Pons (tissue), 1 donor: ENCODE data around the gene GPR39.

Experiments
- DNase-seq: peaks from one replicate; pipeline ENCODE4 v3.0.0-alpha.2; 2016; ENCODE audit warnings: low spot score

The GPR39 gene

DNA sequence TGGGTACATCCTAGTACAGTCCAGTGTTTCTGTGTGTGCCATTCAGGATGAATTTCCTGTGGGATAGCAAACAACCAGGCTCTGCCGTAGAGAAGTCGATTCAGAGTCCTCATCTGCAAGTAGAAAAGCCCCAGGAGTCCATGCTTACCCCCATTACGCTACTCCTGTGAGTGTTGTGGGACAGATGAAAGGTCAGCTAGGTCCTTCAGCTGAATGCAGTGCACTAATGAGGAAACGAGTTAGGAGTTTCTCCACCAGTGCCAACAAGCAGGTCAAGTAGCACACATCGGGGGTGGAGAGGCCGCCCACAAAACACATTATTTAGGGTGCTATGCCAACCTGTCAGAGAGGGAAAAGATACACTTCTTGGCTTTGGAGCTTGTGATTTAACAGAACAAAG lies 2.5 kb upstream of the GPR39 start:
- no peak for DNase-seq

GRCh38 chr2:132415256-132415914 lies 1.2 kb upstream of the GPR39 start:
- DNase-seq: no peak

- DNase-seq: no peak
These were observed 486 bp upstream of the GPR39 start for GRCh38 chr2:132415915-132416722.

DNA sequence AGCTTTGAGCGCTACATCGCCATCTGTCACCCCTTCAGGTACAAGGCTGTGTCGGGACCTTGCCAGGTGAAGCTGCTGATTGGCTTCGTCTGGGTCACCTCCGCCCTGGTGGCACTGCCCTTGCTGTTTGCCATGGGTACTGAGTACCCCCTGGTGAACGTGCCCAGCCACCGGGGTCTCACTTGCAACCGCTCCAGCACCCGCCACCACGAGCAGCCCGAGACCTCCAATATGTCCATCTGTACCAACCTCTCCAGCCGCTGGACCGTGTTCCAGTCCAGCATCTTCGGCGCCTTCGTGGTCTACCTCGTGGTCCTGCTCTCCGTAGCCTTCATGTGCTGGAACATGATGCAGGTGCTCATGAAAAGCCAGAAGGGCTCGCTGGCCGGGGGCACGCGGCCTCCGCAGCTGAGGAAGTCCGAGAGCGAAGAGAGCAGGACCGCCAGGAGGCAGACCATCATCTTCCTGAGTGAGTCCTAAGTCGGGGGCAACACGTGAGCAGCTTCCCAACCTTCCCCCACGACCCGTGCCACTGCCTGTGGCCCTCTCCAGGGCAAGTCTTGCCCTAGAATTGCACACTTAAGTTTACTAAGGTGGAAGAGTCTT lies 928 bp downstream of the GPR39 start:
- DNase-seq: no peak

DNA sequence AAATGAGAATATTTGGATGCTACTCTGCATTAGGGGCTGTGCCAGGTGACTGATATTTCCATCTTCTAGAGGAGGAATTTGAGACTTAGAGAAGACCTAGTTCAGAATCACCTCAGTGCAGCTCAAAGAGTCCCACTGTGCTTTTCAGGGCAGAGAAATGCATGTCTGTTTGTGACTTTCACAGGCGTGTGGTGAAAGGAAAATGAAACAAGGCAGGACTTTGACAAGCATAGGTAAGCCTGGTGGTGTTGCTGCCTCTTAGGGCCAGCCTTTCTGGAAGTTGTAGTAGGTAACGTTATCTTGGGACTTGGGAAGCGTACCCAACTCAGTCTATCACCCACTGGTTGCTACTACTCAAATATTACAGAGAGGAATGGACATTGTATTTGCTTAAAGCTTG lies 2.6 kb downstream of the GPR39 start:
- DNase-seq: no peak

DNA sequence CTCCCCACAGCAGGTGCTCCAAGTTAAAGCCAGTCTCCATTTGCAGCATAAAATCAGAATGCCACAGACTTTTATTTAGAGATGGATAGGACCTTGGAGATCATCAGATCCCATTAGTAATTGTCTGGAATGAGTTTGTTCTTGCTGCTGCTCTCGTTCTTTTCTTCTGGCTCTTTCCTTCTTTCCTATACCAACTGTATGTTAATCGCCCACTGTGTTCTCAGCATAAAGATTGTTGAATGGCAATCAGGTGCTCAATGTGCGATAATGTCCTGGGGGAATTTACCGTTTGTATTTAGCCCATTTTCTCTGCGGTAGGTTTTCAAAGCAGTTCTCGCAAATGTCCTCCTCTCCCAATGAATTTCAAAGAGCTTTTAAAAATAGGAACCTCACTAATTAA lies 3.3 kb downstream of the GPR39 start:
- DNase-seq: no peak

DNA sequence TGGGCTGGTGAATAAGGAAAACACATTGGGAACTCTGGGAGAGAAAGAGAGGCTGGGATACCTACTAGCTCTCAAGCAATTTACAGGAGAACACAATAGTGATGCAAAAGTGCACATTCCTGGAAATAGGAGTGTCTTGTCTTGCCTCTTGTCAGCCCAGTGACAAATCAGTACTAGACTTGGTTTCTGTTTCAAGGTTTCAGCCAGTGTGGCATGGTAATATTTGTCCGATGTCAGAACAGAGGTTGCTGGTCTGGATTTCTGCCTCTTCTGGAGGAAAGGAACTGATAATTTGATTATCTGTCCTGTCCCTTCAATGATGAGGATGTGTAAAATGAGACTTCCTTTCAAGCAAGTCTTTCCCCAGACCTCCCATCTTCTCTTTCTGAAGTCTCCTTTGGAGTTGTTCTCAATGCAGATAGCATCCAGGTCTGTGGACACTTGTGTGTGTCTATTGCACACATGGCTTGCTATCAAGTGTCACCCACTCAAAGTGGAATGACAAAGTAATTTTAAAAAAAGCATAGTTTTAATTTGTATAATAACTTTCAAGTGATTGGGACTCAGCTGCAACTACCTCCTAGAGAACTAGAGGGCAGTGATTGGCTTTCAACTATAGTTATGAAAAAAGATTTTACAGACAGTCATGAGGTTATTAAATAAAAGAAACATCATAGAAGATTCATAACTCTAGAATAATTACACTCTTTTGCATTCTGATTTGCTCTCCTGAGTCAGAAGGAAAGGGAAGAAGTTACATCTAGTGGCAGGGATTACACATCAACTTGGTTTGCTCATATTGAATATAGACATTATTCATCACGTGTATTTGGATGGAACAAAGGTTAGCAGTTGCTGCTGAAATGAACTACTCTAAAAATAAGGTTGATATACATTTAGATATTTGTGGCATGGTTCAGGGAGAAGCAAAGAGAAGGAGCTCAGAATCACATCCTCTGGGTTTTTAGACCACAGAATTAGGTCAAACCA lies 4.5 kb downstream of the GPR39 start:
- no peak for DNase-seq

GRCh38 chr2:132422736-132423135 lies 6.1 kb downstream of the GPR39 start:
- DNase-seq: no peak

- no peak for DNase-seq
These were observed 8.0 kb downstream of the GPR39 start for GRCh38 chr2:132424526-132425121.

GRCh38 chr2:132426033-132426432 lies 9.4 kb downstream of the GPR39 start:
- no peak for DNase-seq

GRCh38 chr2:132426656-132427055 lies 10.1 kb downstream of the GPR39 start:
- DNase-seq: no peak

- no peak for DNase-seq
These were observed 12.7 kb downstream of the GPR39 start for GRCh38 chr2:132429351-132429750.

DNA sequence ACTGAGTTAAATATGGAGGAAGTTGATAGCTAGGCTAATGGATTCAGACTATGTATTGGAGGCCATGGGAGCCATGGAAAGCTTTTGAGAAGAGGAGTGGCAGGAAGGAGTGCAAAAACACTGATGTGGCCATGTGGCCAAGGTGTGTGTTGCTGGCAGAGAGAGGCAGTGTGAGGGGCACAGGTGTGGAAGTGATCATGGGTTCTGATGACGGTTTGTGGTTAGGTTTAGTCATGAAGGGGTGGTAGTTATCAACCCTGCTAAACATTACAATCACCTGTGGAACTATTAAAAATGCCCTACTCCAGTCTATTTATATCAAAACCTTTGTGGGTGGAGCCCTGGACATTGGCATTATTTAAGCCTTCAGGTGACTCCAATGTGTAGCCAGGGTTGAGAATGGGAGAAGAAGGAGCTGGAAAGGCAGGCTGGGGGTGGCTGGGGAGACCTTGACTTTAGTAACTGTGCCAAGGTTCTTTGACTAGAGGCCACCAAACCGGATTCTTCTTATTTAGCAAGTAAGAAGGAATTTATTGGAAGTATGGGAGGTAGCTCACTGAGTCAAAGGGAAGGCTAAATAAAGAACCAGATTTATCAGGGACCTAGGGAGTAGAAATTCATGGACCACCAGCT lies 13.5 kb downstream of the GPR39 start:
- DNase-seq: no peak

GRCh38 chr2:132430895-132431294 lies 14.3 kb downstream of the GPR39 start:
- DNase-seq: no peak

DNA sequence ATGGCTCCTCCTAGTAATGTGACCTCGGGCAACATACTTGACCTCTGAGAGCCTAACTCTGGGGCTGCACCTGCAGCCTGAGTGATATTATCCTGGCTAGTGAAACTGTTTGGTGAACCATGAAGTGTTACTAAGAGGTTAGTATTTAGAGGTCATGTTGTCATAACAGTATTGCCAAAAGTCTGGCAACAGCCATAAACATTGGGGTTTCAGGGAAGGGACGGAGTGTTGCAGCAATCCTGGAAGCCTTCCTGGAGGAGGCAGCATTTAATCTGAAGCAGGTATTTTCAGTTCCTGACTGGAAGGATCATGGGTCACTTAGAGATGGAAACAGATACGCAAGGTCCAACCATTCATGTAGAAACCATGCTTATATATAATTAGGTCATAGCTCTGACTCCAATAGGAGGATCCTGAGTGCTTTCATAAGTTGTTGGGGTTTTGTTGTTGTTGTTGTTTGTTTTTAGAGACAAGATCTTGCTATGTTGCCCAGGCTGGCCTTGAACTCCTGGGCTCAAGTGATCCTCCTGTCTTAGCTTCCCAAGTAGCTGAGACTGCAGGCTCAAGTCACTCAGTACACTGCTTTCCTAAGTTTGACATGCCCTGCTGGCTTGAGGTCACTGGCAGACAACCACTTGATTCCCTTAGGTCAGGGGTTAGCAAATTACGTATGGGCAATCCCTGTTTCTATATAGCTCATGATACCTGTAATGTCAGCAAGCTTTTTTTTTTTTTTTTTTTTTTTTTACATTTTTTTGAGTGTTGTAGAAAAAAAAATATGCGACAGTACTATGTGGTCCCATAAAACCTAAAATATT lies 21.5 kb downstream of the GPR39 start:
- DNase-seq: no peak

GRCh38 chr2:132438691-132439090 lies 22.1 kb downstream of the GPR39 start:
- DNase-seq: no peak

DNA sequence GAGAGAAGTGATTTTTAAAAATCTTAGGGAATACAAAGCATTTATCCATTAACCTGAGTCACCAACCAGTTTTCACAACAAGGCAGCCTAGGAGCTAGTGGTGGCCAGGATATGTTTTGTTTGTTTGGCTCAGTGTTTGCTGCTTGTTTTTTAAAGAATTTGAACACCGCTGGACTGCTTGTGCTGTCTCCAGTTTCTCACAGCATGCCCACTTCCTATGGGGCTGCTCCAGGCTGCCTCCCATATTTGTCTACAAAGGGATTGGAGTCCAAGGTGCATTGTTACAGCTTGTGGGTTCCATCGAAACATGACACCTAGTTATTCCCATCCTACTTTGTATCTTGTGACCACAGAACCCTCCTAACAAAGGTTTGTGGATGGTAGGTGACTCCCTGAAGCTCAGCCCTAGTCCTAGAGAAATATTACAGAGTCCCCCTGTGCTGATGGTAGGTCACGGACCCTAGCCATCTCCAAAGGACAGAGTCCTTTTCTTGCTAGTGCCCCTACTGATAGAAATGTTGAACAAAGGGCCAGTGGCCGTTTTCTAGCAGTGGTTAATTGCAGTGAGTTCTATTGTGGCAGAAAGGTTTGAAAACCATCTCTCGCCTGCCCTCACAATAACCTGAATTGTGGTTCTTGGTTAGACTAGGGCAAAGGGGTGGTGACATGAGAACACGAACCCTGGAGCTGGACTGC lies 23.2 kb downstream of the GPR39 start:
- DNase-seq: no peak

- DNase-seq: no peak
These were observed 24.4 kb downstream of the GPR39 start for GRCh38 chr2:132441051-132441450.

GRCh38 chr2:132442278-132442677 lies 25.7 kb downstream of the GPR39 start:
- DNase-seq: no peak

DNA sequence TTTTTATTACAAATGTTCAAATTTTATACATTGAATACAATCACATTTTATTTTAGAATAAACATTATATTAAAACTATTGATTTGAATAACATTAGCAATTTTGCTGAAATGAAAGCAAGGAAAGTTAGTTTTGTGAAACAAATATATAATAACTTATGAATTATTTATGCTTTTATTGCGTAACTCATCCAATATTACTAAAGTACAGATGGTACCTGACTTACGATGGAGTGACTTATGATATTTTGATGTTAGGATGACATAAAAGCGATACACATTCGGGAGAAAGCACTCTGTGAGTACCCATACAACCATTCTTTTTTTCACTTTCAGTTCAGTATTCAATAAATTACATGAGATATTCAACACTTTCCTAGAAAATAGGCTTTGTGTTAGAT lies 26.5 kb downstream of the GPR39 start:
- no peak for DNase-seq
